ENCODE measurements around the gene EXOSC5. TPM values are rescaled to one million over a fixed set of nuclear protein-coding genes. Genes with fewer than 3 reads are reported as not detected.
A peak's percentile ranks its signal among the peaks of the same experiment; 100 is the strongest.

Gene EXOSC5
- total RNA-seq, 1 donor from 2014 or later, result 20.3 TPM

GRCh38 chr19:41427647-41428480 is 30.7 kb upstream of the EXOSC5 start:
- H3K27ac Mint-ChIP-seq (ENCODE audit: unreplicated experiment), result peak overlapping the region; percentile 27
- DNase-seq (ENCODE audit: low read depth, low spot score), result no peak
- H3K4me1 Mint-ChIP-seq, result peaks cover 5% of the 10 kb centered on the region
- H3K27me3 Mint-ChIP-seq (ENCODE audit: low read depth), result no peaks in the 10 kb centered on the region
- H3K9me3 Mint-ChIP-seq, result no peaks in the 10 kb centered on the region
- TF ChIP-seq CTCF (conservative IDR thresholded peaks at IDR 0.05), result no peak
- peaks cover 3% of the 10 kb centered on the region for H3K36me3 Mint-ChIP-seq (ENCODE audit: low read depth)
- H3K4me3 Mint-ChIP-seq, result no peak overlapping the region

GRCh38 chr19:41426952-41427646 is 29.9 kb upstream of the EXOSC5 start, which contains the start of gene B3GNT8:
Gene B3GNT8, minus strand, starts transcription at chr19:41427374. Its CDS starts 596 bp downstream, at chr19:41426778.
- peak within 1 kb of the TSS; percentile 49 for H3K4me3 Mint-ChIP-seq
- H3K4me1 Mint-ChIP-seq, result peaks cover 5% of the 10 kb centered on the region
- peaks cover under 1% of the 10 kb centered on the region for H3K36me3 Mint-ChIP-seq (ENCODE audit: low read depth)
- peak within 1 kb of the TSS; percentile 27 for H3K27ac Mint-ChIP-seq (ENCODE audit: unreplicated experiment)
- no peaks in the 10 kb centered on the region for H3K9me3 Mint-ChIP-seq
- TF ChIP-seq CTCF (conservative IDR thresholded peaks at IDR 0.05), result no peak
- DNase-seq (ENCODE audit: low read depth, low spot score), result peak; percentile 44
- H3K27me3 Mint-ChIP-seq (ENCODE audit: low read depth), result no peaks in the 10 kb centered on the region

GRCh38 chr19:41426116-41426841 is 29.1 kb upstream of the EXOSC5 start:
- no peak for DNase-seq (ENCODE audit: low read depth, low spot score)
- H3K9me3 Mint-ChIP-seq, result no peaks in the 10 kb centered on the region
- no peak for TF ChIP-seq CTCF (conservative IDR thresholded peaks at IDR 0.05)
- H3K4me3 Mint-ChIP-seq, result no peak overlapping the region
- H3K36me3 Mint-ChIP-seq (ENCODE audit: low read depth), result no peaks in the 10 kb centered on the region
- H3K4me1 Mint-ChIP-seq, result peaks cover 5% of the 10 kb centered on the region
- H3K27me3 Mint-ChIP-seq (ENCODE audit: low read depth), result no peaks in the 10 kb centered on the region
- peak overlapping the region; percentile 19 for H3K27ac Mint-ChIP-seq (ENCODE audit: unreplicated experiment)

GRCh38 chr19:41425174-41426115 is 28.3 kb upstream of the EXOSC5 start:
- no peaks in the 10 kb centered on the region for H3K36me3 Mint-ChIP-seq (ENCODE audit: low read depth)
- DNase-seq (ENCODE audit: low read depth, low spot score), result no peak
- no peaks in the 10 kb centered on the region for H3K27me3 Mint-ChIP-seq (ENCODE audit: low read depth)
- peaks cover 5% of the 10 kb centered on the region for H3K4me1 Mint-ChIP-seq
- H3K27ac Mint-ChIP-seq (ENCODE audit: unreplicated experiment), result peak overlapping the region; percentile 19
- TF ChIP-seq CTCF (conservative IDR thresholded peaks at IDR 0.05), result no peak
- no peak overlapping the region for H3K4me3 Mint-ChIP-seq
- H3K9me3 Mint-ChIP-seq, result no peaks in the 10 kb centered on the region

Measured in neural crest cell (in vitro differentiated cells).